ENCODE results near the gene EFCAB8.

- no peak for TF ChIP-seq CTCF (conservative IDR thresholded peaks at IDR 0.05)
- no peak for TF ChIP-seq EZH2 (IDR thresholded peaks at IDR 0.05; ENCODE audit: low read depth)
These were observed 18.8 kb upstream of the EFCAB8 start for GRCh38 chr20:32839982-32840285.
